Keratinocyte (primary cell): ENCODE measurements around the gene PID1. TPM values are rescaled to one million over a fixed set of nuclear protein-coding genes. Genes with fewer than 3 reads are reported as not detected.

Experiments used
- DNase-seq: peaks from one replicate; pipeline ENCODE4 v3.0.0-alpha.2; 2011; ENCODE audit warnings: low read depth, missing footprints, low spot score
- FAIRE-seq: peaks from 2 replicates; lab custom pipeline; 2011; peaks lifted over from hg19 to GRCh38; lab: Jason Lieb, UNC
- H2AFZ ChIP-seq: 2 replicates; pipeline ENCODE4 v1.6.0; 2012; ENCODE audit warnings: low read length, control low read depth, inconsistent platforms; ENCODE audit not compliant: control insufficient read depth
- H3K27ac ChIP-seq: 2 replicates; pipeline ENCODE4 v1.5.1; 2011; ENCODE audit warnings: low read length; ENCODE audit not compliant: control insufficient read depth, insufficient read depth
- H3K27me3 ChIP-seq: 3 replicates; pipeline ENCODE4 v1.6.0; 2011; ENCODE audit warnings: low read length; ENCODE audit not compliant: control insufficient read depth, insufficient read depth; ENCODE audit errors: extremely low read depth
- H3K36me3 ChIP-seq, 2 experiments: 2 replicates in 1 of 2; 3 replicates in 1 of 2; pipeline ENCODE4 v1.5.1; 2011; ENCODE audit warnings: low read length in 2 of 2, mild to moderate bottlenecking in 1 of 2; ENCODE audit not compliant: control insufficient read depth in 2 of 2, insufficient read depth in 2 of 2; ENCODE audit errors: extremely low read depth in 1 of 2
- H3K4me1 ChIP-seq: 3 replicates; pipeline ENCODE4 v1.5.1; 2011; ENCODE audit warnings: low read length; ENCODE audit not compliant: control insufficient read depth, insufficient read depth; ENCODE audit errors: extremely low read depth
- H3K4me2 ChIP-seq: 3 replicates; pipeline ENCODE4 v1.6.0; 2011; ENCODE audit warnings: low read depth, low read length; ENCODE audit not compliant: control insufficient read depth, insufficient read depth; ENCODE audit errors: extremely low read depth
- H3K4me3 ChIP-seq, 3 experiments: fragments of 200-600 bp in 1 of 3; sonication (generic) in 1 of 3; 2 replicates in 2 of 3; 3 replicates in 1 of 3; pipeline ENCODE4 v1.5.1; 2011 to 2016; ENCODE audit warnings: low read length in 3 of 3, mild to moderate bottlenecking in 3 of 3, control low read depth in 2 of 3, inconsistent platforms in 1 of 3, low read depth in 1 of 3, mixed read lengths in 1 of 3, mixed run types in 1 of 3, moderate library complexity in 1 of 3; ENCODE audit not compliant: control insufficient read depth in 2 of 3, insufficient read depth in 2 of 3; ENCODE audit errors: extremely low read depth in 1 of 3
- H3K79me2 ChIP-seq: 2 replicates; pipeline ENCODE4 v1.6.0; 2012; ENCODE audit warnings: low read length; ENCODE audit not compliant: control insufficient read depth, insufficient read depth
- H3K9ac ChIP-seq: 3 replicates; pipeline ENCODE4 v1.6.0; 2011; ENCODE audit warnings: low read length; ENCODE audit not compliant: control insufficient read depth, insufficient read depth; ENCODE audit errors: extremely low read depth
- H3K9me1 ChIP-seq: 3 replicates; pipeline ENCODE4 v1.6.0; 2011; ENCODE audit warnings: low read length; ENCODE audit not compliant: control insufficient read depth, insufficient read depth; ENCODE audit errors: extremely low read depth
- H3K9me3 ChIP-seq: 2 replicates; pipeline ENCODE4 v1.5.1; 2012; ENCODE audit warnings: low read depth, low read length; ENCODE audit not compliant: control insufficient read depth
- H4K20me1 ChIP-seq: 3 replicates; pipeline ENCODE4 v1.6.0; 2011; ENCODE audit warnings: low read length; ENCODE audit not compliant: control insufficient read depth, insufficient read depth; ENCODE audit errors: extremely low read depth
- EZH2 ChIP-seq: IDR thresholded peaks from one replicate; pipeline ENCODE4 v1.6.1; 2012; ENCODE audit warnings: inconsistent platforms, mild to moderate bottlenecking, low read length, moderate library complexity
- dilution Hi-C: fragments of 300-500 bp; cut with MboI; formaldehyde crosslinking; loops from one replicate; pipeline ENCODE4 v1.7.0; 2020; ENCODE audit warnings: low sequenced_read_pairs; ENCODE audit not compliant: extremely low pct_ligation_motif_present
- polyA plus RNA-seq, 5 experiments: library from polyadenylated mRNA; depleted of rRNA in 3 of 5; stranded (reverse) in 3 of 5; stranded (forward) in 1 of 5; unstranded in 1 of 5; fragments of >200 nt; gene quantifications; 1 replicate in 1 of 5; 2 replicates in 3 of 5; 3 replicates in 1 of 5; pipeline versions ENCODE4 v1.2.1 to v1.2.3, GENCODE V29; 2011 to 2012; ENCODE audit warnings: missing spikeins in 2 of 5, low read depth in 1 of 5, low replicate concordance in 1 of 5
- TF ChIP-seq, protein P1 (sequence below), 3 experiments: IDR thresholded peaks in 1 of 3; conservative IDR thresholded peaks in 1 of 3; optimal IDR thresholded peaks in 1 of 3; 2 replicates in 2 of 3; 3 replicates in 1 of 3; pipeline versions ENCODE3 to v1.5.1; 2011; ENCODE audit warnings: low read length in 3 of 3, mild to moderate bottlenecking in 3 of 3, moderate library complexity in 2 of 3, control low read depth in 1 of 3, inconsistent platforms in 1 of 3; ENCODE audit not compliant: insufficient read depth in 2 of 3; ENCODE audit errors: extremely low read depth in 1 of 3

The PID1 gene
- polyA plus RNA-seq, 1 donor (not counting 4 experiments of a cell fraction or from before 2014, with no cell fraction given), result 5.4 TPM

- Histone ChIP-seq H3K9me1 (no peaks in the 10 kb centered on the region), H3K4me3 (no peak overlapping the region), H3K36me3 (no peaks in the 10 kb centered on the region), H3K9ac (no peak overlapping the region), H3K4me2 (no peak overlapping the region), H2AFZ (no peak overlapping the region), H3K27ac (no peak overlapping the region), H3K79me2 (no peaks in the 10 kb centered on the region), H4K20me1 (peaks cover 3% of the 10 kb centered on the region), H3K4me1 (no peaks in the 10 kb centered on the region), H3K9me3 (no peaks in the 10 kb centered on the region), H3K27me3 (no peaks in the 10 kb centered on the region)
- DNase-seq (no peak), FAIRE-seq (no peak)
- TF ChIP-seq EZH2, result no peak
- TF ChIP-seq, protein P1, sequence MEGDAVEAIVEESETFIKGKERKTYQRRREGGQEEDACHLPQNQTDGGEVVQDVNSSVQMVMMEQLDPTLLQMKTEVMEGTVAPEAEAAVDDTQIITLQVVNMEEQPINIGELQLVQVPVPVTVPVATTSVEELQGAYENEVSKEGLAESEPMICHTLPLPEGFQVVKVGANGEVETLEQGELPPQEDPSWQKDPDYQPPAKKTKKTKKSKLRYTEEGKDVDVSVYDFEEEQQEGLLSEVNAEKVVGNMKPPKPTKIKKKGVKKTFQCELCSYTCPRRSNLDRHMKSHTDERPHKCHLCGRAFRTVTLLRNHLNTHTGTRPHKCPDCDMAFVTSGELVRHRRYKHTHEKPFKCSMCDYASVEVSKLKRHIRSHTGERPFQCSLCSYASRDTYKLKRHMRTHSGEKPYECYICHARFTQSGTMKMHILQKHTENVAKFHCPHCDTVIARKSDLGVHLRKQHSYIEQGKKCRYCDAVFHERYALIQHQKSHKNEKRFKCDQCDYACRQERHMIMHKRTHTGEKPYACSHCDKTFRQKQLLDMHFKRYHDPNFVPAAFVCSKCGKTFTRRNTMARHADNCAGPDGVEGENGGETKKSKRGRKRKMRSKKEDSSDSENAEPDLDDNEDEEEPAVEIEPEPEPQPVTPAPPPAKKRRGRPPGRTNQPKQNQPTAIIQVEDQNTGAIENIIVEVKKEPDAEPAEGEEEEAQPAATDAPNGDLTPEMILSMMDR (optimal IDR thresholded peaks at IDR 0.05 in 1 of 3, IDR thresholded peaks at IDR 0.05 in 1 of 3, conservative IDR thresholded peaks at IDR 0.05 in 1 of 3; ENCODE audit: extremely low read depth in 1 of 3, insufficient read depth in 2 of 3, low read length in 3 of 3), result no peak
- dilution Hi-C loops, result no loop called here
These were observed 33.8 kb downstream of the PID1 start for GRCh38 chr2:229237270-229237669.

- dilution Hi-C loops, result no loop called here
- no peak overlapping the region for H2AFZ ChIP-seq
- H3K27ac ChIP-seq, result no peak overlapping the region
- no peak overlapping the region for H3K4me2 ChIP-seq
- no peak for TF ChIP-seq EZH2
- TF ChIP-seq, protein P1 (optimal IDR thresholded peaks at IDR 0.05 in 1 of 3, IDR thresholded peaks at IDR 0.05 in 1 of 3, conservative IDR thresholded peaks at IDR 0.05 in 1 of 3; ENCODE audit: extremely low read depth in 1 of 3, insufficient read depth in 2 of 3, low read length in 3 of 3), result no peak
- peaks cover 3% of the 10 kb centered on the region for H4K20me1 ChIP-seq
- H3K79me2 ChIP-seq, result no peaks in the 10 kb centered on the region
- no peak overlapping the region for H3K9ac ChIP-seq
- no peaks in the 10 kb centered on the region for H3K9me3 ChIP-seq
- no peak for FAIRE-seq
- H3K4me1 ChIP-seq, result no peaks in the 10 kb centered on the region
- H3K27me3 ChIP-seq, result no peaks in the 10 kb centered on the region
- H3K36me3 ChIP-seq, result no peaks in the 10 kb centered on the region
- no peak for DNase-seq
- no peaks in the 10 kb centered on the region for H3K9me1 ChIP-seq
- H3K4me3 ChIP-seq, result no peak overlapping the region
These were observed 35.8 kb downstream of the PID1 start for GRCh38 chr2:229235131-229235914.
